KMS-11 (cell line): Measurements from ENCODE around the gene HAUS1.

ENCODE experiments used
- H2AFZ ChIP-seq: fragments of 200-600 bp; sonication (generic); 2 replicates; pipeline ENCODE4 v1.6.1; 2016; ENCODE audit warnings: antibody characterized with exemption, mixed run types, low read depth
- H3K27ac ChIP-seq: fragments of 200-600 bp; sonication (generic); 2 replicates; pipeline ENCODE4 v1.6.1; 2016; ENCODE audit warnings: mild to moderate bottlenecking, mixed run types
- H3K27me3 ChIP-seq: fragments of 200-600 bp; sonication (generic); 2 replicates; pipeline ENCODE4 v1.6.1; 2017; ENCODE audit warnings: mild to moderate bottlenecking, low read depth, mixed run types, moderate library complexity; ENCODE audit not compliant: insufficient read depth
- H3K36me3 ChIP-seq: fragments of 200-600 bp; sonication (generic); 2 replicates; pipeline ENCODE4 v1.6.1; 2017; ENCODE audit warnings: mild to moderate bottlenecking, mixed run types; ENCODE audit not compliant: insufficient read depth
- H3K4me1 ChIP-seq: fragments of 200-600 bp; sonication (generic); 2 replicates; pipeline ENCODE4 v1.6.1; 2016; ENCODE audit warnings: mild to moderate bottlenecking, low read depth, mixed run types; ENCODE audit not compliant: poor library complexity, severe bottlenecking
- H3K4me2 ChIP-seq: fragments of 200-600 bp; sonication (generic); 2 replicates; pipeline ENCODE4 v1.7.0; 2016; ENCODE audit warnings: mild to moderate bottlenecking, mixed run types
- H3K4me3 ChIP-seq: fragments of 200-600 bp; sonication (generic); IDR thresholded peaks from 2 replicates; pipeline ENCODE4 v1.6.1; 2017; ENCODE audit warnings: low read depth, low read length, mixed read lengths; ENCODE audit not compliant: insufficient read depth
- H3K79me2 ChIP-seq: fragments of 200-600 bp; sonication (generic); 2 replicates; pipeline ENCODE4 v1.6.1; 2016; ENCODE audit warnings: low read depth, mixed run types; ENCODE audit not compliant: insufficient read depth
- H3K9ac ChIP-seq: fragments of 200-600 bp; sonication (generic); 2 replicates; pipeline ENCODE4 v1.6.1; 2016; ENCODE audit warnings: mild to moderate bottlenecking, mixed run types
- H4K20me1 ChIP-seq: fragments of 200-600 bp; sonication (generic); 2 replicates; pipeline ENCODE4 v1.6.1; 2016; ENCODE audit warnings: mild to moderate bottlenecking, mixed run types; ENCODE audit not compliant: insufficient read depth
- CTCF ChIP-seq: fragments of 200-600 bp; sonication (generic); conservative IDR thresholded peaks from 2 replicates; pipeline ENCODE4 v1.6.1; 2017; ENCODE audit warnings: low read depth, mild to moderate bottlenecking, antibody characterized with exemption, low read length, moderate library complexity, mixed read lengths

Gene HAUS1

GRCh38 chr18:46171331-46171730 is 67.1 kb downstream of the HAUS1 start:
- Histone ChIP-seq H3K4me3 (no peak overlapping the region), H3K36me3 (no peaks in the 10 kb centered on the region), H2AFZ (no peak overlapping the region), H3K27me3 (no peaks in the 10 kb centered on the region; the same call in 1 of the 2 replicates), H4K20me1 (peaks cover 12% of the 10 kb centered on the region; the same call in 1 of the 2 replicates), H3K79me2 (peaks cover 25% of the 10 kb centered on the region), H3K4me2 (no peak overlapping the region), H3K27ac (no peak overlapping the region), H3K4me1 (peaks cover 37% of the 10 kb centered on the region), H3K9ac (no peak overlapping the region)
- TF ChIP-seq CTCF: no peak

- H2AFZ ChIP-seq: peak overlapping the region; percentile 99
- no peaks in the 10 kb centered on the region for H3K36me3 ChIP-seq
- H3K4me2 ChIP-seq: peak overlapping the region; percentile 84
- no peaks in the 10 kb centered on the region; the same call in 1 of the 2 replicates for H3K27me3 ChIP-seq
- peak overlapping the region; percentile 94 for H3K9ac ChIP-seq
- H4K20me1 ChIP-seq: peaks cover 29% of the 10 kb centered on the region
- TF ChIP-seq CTCF: peak; percentile 97
- H3K79me2 ChIP-seq: peaks cover 48% of the 10 kb centered on the region
- peaks cover 54% of the 10 kb centered on the region for H3K4me1 ChIP-seq
- peak overlapping the region; percentile 34 for H3K4me3 ChIP-seq
- peak overlapping the region; percentile 93 for H3K27ac ChIP-seq
These were observed 69.5 kb downstream of the HAUS1 start for GRCh38 chr18:46173393-46174341.

GRCh38 chr18:46174342-46175041 is 70.3 kb downstream of the HAUS1 start:
- peaks cover 56% of the 10 kb centered on the region for H3K79me2 ChIP-seq
- peak overlapping the region; percentile 99 for H2AFZ ChIP-seq
- no peak for TF ChIP-seq CTCF
- H3K27me3 ChIP-seq: no peaks in the 10 kb centered on the region; the same call in 1 of the 2 replicates
- peaks cover 46% of the 10 kb centered on the region for H3K4me1 ChIP-seq
- H3K27ac ChIP-seq: peak overlapping the region; percentile 93
- H3K4me2 ChIP-seq: peak overlapping the region; percentile 84
- peak overlapping the region; percentile 94 for H3K9ac ChIP-seq
- no peaks in the 10 kb centered on the region for H3K36me3 ChIP-seq
- H4K20me1 ChIP-seq: peaks cover 29% of the 10 kb centered on the region
- no peak overlapping the region for H3K4me3 ChIP-seq

- no peak for TF ChIP-seq CTCF
- Histone ChIP-seq H3K4me2 (peak overlapping the region; percentile 84), H3K36me3 (no peaks in the 10 kb centered on the region), H3K9ac (no peak overlapping the region), H3K4me1 (peaks cover 47% of the 10 kb centered on the region), H3K27ac (no peak overlapping the region), H2AFZ (no peak overlapping the region), H4K20me1 (peaks cover 29% of the 10 kb centered on the region), H3K4me3 (no peak overlapping the region), H3K27me3 (no peaks in the 10 kb centered on the region; the same call in 1 of the 2 replicates), H3K79me2 (peaks cover 71% of the 10 kb centered on the region)
These were observed 71.8 kb downstream of the HAUS1 start for GRCh38 chr18:46176001-46176400.
